HG03378 (cell line): Measurements from ENCODE around the gene FHL2.
"Not testable (repeated sequence)": the region's sequence is repeated elsewhere in the genome, so short reads cannot be mapped to it uniquely, and the experiment has no call there.

Experiments
- ATAC-seq: cut with Tn5 transposase; IDR thresholded peaks from one replicate; pipeline ENCODE4 v1.9.1; 2021; ENCODE audit warnings: mild to moderate bottlenecking, moderate library complexity; ENCODE audit not compliant: unreplicated experiment

FHL2 gene

GRCh38 chr2:105398336-105399206, at the start of gene FHL2:
TSS of gene FHL2 (minus strand) at chr2:105399051. CDS start at chr2:105386516, 12,535 bp downstream.
- peak; percentile 89 for ATAC-seq

- ATAC-seq = no peak
Observed at GRCh38 chr2:105447476-105447875, 48.6 kb upstream of the FHL2 start.

DNA sequence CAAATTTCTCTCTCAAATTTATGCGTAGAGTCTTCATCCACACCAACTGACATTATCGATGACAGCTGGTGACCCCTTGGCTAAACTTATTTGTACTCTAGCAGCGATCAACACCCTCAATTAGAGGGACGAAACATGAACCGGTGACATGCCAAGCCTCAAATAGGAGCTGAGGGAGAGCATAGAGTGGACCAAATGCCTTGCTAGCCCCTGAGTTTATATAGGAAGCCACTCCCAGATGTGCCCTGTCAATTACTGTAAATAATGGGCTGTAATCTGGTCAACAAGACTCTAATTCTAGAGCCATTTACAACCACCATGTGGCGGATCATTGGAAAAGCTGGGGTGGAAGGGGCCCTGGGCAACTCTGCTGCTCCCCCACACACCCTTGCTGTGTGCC, 47.6 kb upstream of the FHL2 start:
- ATAC-seq = no peak

DNA sequence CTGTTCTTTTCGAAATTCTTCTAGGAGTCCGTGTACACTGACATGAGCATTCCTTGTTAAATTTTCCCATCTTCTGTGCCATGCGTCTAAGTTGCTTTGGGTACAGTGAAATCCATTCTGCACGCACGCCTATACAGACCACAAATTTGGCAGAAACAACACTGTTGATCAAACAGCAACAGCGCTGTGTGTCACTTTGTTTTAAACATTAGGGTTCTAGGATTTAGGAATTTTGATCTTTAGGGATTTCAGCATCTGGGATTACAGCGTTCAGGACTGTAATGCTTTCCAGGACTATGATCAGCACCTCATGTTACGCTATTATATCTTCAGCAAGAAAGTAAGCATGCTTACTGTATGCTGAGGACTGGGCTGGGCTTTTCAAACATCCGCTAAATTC, 47.1 kb upstream of the FHL2 start:
- no peak for ATAC-seq

- ATAC-seq = no peak
Observed at GRCh38 chr2:105445498-105445897, 46.6 kb upstream of the FHL2 start.

DNA sequence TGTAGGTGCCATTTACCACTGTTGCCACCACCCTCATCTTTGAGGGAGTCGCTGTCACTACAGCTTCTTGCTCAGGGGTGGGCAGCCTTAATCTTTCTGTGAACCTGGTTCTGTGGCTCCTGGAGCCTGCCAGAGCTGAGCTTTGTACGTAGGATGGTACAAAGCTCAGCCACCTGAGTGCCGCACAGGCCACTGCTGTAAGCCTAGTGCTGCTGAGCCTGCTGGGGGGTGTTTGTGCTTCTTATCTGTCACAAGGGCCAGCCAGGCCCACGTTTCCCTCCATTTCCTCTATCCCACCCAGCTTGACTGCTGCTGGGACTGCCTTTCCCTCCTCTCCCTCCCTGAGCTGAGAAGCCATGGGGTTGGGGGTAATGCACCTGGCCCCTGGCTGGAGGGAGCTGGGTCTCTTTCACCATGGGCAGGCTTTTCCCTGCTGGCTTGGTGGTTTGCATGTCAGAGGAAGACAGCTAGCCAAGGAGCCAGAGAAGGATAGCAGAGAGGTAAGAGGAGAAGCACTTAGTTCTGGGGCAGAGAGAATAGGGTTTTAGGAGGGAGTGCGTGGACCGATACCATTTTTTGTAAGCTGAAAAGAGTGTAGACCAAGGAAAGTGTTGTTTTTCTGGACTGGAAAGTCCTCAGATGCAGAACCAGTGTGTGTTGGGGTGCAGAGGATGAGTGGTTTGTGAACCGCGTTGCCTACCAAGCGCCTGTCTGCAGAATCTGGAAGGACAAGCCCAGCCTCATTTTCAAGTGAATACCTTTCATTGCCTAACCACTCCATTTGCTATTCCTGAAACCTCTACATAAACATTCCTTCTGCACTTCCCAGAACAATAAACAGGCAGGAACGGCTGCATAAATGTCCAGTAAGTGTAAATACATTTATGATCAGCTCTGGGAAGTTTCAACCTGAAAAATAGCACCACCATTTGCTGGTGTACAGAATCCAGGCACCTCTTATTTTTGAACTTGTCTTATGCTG, 45.1 kb upstream of the FHL2 start:
- ATAC-seq = no peak

- no peak for ATAC-seq
Observed at GRCh38 chr2:105442721-105443120, 43.9 kb upstream of the FHL2 start.

DNA sequence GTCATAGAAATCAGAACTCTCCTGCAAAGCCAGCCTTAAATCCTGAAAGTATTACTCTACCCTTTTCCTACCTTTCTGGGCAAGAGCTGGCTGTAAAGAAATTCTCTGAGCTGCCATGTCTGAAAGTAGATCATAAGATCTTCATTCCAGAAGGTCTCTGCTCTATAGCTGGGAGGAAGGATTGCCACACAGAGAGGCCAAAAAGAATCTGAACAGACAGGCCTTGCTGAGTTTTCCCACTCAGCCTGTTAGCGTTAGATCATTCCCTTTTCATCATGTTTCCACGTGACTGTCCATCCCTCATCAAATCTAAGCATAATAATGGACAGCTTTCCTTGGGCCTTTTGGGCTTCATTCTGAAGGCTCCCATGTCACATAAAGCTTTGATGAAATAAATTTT, 43.2 kb upstream of the FHL2 start:
- no peak for ATAC-seq

- no peak for ATAC-seq
Observed at GRCh38 chr2:105439141-105439540, 40.3 kb upstream of the FHL2 start.

GRCh38 chr2:105438104-105438929, 39.5 kb upstream of the FHL2 start:
- ATAC-seq = no peak

GRCh38 chr2:105437708-105438103, 38.9 kb upstream of the FHL2 start:
- ATAC-seq = no peak

DNA sequence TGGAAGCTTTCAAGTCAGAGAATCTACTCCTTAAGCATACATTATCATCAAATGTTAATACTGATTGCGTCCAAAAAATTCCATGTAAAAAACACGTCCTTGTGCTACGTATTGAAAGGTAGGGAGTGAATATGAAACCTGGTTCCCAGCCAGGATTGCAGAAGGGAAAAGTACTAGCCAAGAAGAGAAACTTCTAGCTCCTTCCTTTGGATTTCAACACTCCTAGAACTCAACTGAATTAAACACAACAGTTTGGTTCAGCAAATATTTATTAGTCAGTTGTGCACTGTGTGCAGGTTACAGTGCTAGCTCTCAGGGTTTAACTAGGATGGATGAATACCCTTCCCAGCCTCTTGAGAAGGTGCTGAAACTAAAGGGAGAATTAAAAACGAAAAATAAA, 33.9 kb upstream of the FHL2 start:
- ATAC-seq = no peak

GRCh38 chr2:105432044-105432399, 33.2 kb upstream of the FHL2 start:
- no peak for ATAC-seq

- ATAC-seq = no peak
Observed at GRCh38 chr2:105431367-105432043, 32.7 kb upstream of the FHL2 start.

DNA sequence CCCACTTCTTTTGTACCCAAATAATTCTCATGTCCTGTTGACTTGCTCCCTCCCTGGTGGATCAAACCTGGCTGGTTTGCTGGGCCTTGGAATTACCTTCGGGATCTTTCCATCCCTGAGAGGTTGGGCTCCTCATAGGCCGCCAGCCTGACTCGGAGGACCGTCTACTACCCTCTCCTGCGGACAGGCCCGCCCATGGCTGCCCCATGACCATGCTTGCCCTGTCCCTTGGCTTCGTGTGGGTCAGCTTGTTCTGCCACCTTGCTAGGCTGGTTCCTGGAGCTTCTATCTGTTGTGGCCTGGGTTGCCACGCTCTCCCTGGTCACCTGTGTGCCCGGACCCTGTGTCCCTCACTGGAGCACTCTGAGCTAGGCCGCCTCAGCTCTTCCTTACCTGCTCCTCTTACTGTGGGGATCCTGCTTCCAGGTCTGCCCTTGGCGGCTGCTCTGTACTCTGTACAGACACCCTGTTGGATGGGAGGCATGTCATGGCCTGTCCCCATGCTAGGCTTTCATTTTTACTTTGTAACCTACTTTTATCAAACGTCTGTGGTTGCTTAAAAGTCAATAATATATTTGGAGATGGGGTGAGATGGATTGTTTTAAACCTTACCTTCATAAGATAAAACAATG, 29.7 kb upstream of the FHL2 start:
- no peak for ATAC-seq

- no peak for ATAC-seq
Observed at GRCh38 chr2:105427485-105427884, 28.6 kb upstream of the FHL2 start.

GRCh38 chr2:105426626-105427292, 27.9 kb upstream of the FHL2 start:
- ATAC-seq = no peak

- ATAC-seq = no peak
Observed at GRCh38 chr2:105425936-105426625, 27.2 kb upstream of the FHL2 start.

- not testable (repeated sequence) for ATAC-seq
Observed at GRCh38 chr2:105424836-105425235, 26.0 kb upstream of the FHL2 start.
